Measurements from ENCODE around the gene GAS7.

GRCh38 chr17:9981344-9981915 is 217.0 kb downstream of the GAS7 start:
- no peak for TF ChIP-seq EZH2 (IDR thresholded peaks at IDR 0.05)
- TF ChIP-seq, protein P1, sequence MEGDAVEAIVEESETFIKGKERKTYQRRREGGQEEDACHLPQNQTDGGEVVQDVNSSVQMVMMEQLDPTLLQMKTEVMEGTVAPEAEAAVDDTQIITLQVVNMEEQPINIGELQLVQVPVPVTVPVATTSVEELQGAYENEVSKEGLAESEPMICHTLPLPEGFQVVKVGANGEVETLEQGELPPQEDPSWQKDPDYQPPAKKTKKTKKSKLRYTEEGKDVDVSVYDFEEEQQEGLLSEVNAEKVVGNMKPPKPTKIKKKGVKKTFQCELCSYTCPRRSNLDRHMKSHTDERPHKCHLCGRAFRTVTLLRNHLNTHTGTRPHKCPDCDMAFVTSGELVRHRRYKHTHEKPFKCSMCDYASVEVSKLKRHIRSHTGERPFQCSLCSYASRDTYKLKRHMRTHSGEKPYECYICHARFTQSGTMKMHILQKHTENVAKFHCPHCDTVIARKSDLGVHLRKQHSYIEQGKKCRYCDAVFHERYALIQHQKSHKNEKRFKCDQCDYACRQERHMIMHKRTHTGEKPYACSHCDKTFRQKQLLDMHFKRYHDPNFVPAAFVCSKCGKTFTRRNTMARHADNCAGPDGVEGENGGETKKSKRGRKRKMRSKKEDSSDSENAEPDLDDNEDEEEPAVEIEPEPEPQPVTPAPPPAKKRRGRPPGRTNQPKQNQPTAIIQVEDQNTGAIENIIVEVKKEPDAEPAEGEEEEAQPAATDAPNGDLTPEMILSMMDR (IDR thresholded peaks at IDR 0.05): no peak
